ENCODE data around the gene AMZ2.
"Not testable (repeated sequence)": the region's sequence is repeated elsewhere in the genome, so short reads cannot be mapped to it uniquely, and the experiment has no call there.

GRCh38 chr17:68213428-68214411 lies 34.1 kb upstream of the AMZ2 start:
- not testable (repeated sequence) for TF ChIP-seq CTCF (IDR thresholded peaks at IDR 0.05); ZFX (IDR thresholded peaks at IDR 0.05; ENCODE audit: borderline replicate concordance)
